Endothelial cell of umbilical vein (primary cell): ENCODE data around the gene NDUFAF2. TPM values are rescaled to one million over a fixed set of nuclear protein-coding genes. Genes with fewer than 3 reads are reported as not detected.

Experiments
- BruUV-seq: library from RNA; stranded (reverse); fragments of 400-500 nt; replicated peaks from 2 replicates; lab custom pipeline; 2021; lab: Mats Ljungman, UMichigan
- CTCF ChIA-PET: fragments of 300-600, 350-600 bp; sonication (Branson Sonifier 250); formaldehyde crosslinking; loops from one replicate; lab custom pipeline; 2021; ENCODE audit warnings: antibody characterized with exemption, inconsistent platforms; lab: Charles Lee
- POLR2A ChIA-PET: fragments of 300-600, 350-600 bp; sonication (Branson Sonifier 250); formaldehyde crosslinking; loops from one replicate; lab custom pipeline; 2021; ENCODE audit warnings: antibody characterized with exemption, inconsistent platforms; lab: Charles Lee
- DNase-seq: peaks from one replicate; pipeline ENCODE4 v3.0.0-alpha.2; 2011; ENCODE audit warnings: low read depth, low spot score
- FAIRE-seq: peaks from 2 replicates; lab custom pipeline; 2011; peaks lifted over from hg19 to GRCh38; lab: Jason Lieb, UNC
- H2AFZ ChIP-seq: 2 replicates; pipeline ENCODE4 v1.6.0; 2012; ENCODE audit warnings: low read depth, low read length, control low read depth, inconsistent platforms
- H3K27ac ChIP-seq: 2 replicates; pipeline ENCODE4 v1.5.1; 2011; ENCODE audit warnings: low read depth, mild to moderate bottlenecking, control low read depth, low read length, moderate library complexity; ENCODE audit not compliant: insufficient read depth
- H3K27me3 ChIP-seq, 2 experiments: 2 replicates each; pipeline versions ENCODE4 v1.6.0 to v1.6.1; 2011; ENCODE audit warnings: low read length in 2 of 2, mixed read lengths in 1 of 2; ENCODE audit not compliant: control insufficient read depth in 2 of 2, insufficient read depth in 2 of 2
- H3K36me3 ChIP-seq, 2 experiments: 2 replicates in 1 of 2; 3 replicates in 1 of 2; pipeline ENCODE4 v1.5.1; 2011; ENCODE audit warnings: low read length in 2 of 2, mild to moderate bottlenecking in 1 of 2, moderate library complexity in 1 of 2; ENCODE audit not compliant: control insufficient read depth in 2 of 2, insufficient read depth in 2 of 2; ENCODE audit errors: extremely low read depth in 1 of 2
- H3K4me1 ChIP-seq: 3 replicates; pipeline ENCODE4 v1.5.1; 2011; ENCODE audit warnings: mild to moderate bottlenecking, low read length; ENCODE audit not compliant: control insufficient read depth, insufficient read depth; ENCODE audit errors: extremely low read depth
- H3K4me2 ChIP-seq: 2 replicates; pipeline ENCODE4 v1.6.1; 2011; ENCODE audit warnings: low read length, control low read depth, mixed read lengths; ENCODE audit not compliant: insufficient read depth
- H3K4me3 ChIP-seq, 3 experiments: fragments of 200-600 bp in 1 of 3; sonication (generic), shearing (Covaris generic) in 1 of 3; replicated peaks in 1 of 3; 2 replicates each; pipeline ENCODE4 v1.5.1; 2011 to 2016; ENCODE audit warnings: control low read depth in 3 of 3, low read length in 3 of 3, mild to moderate bottlenecking in 2 of 3, inconsistent platforms in 1 of 3, low read depth in 1 of 3, moderate library complexity in 1 of 3; ENCODE audit not compliant: insufficient read depth in 1 of 3
- H3K79me2 ChIP-seq: 2 replicates; pipeline ENCODE4 v1.6.0; 2012; ENCODE audit warnings: low read length, inconsistent platforms; ENCODE audit not compliant: control insufficient read depth, insufficient read depth
- H3K9ac ChIP-seq: replicated peaks from 2 replicates; pipeline ENCODE3; 2011; ENCODE audit warnings: low read length, control low read depth; ENCODE audit not compliant: insufficient read depth; ENCODE audit errors: extremely low read depth
- H3K9me1 ChIP-seq: replicated peaks from 3 replicates; pipeline ENCODE4 v1.6.0; 2011; ENCODE audit warnings: mild to moderate bottlenecking, low read length; ENCODE audit not compliant: control insufficient read depth, insufficient read depth; ENCODE audit errors: extremely low read depth
- H3K9me3 ChIP-seq: replicated peaks from 2 replicates; pipeline ENCODE4 v1.5.1; 2012; ENCODE audit warnings: low read length, inconsistent platforms; ENCODE audit not compliant: control insufficient read depth, insufficient read depth
- H4K20me1 ChIP-seq: replicated peaks from 2 replicates; pipeline ENCODE3; 2011; ENCODE audit warnings: mild to moderate bottlenecking, low read length; ENCODE audit not compliant: control insufficient read depth, insufficient read depth; ENCODE audit errors: extremely low read depth
- CTCF ChIP-seq, 2 donors: IDR thresholded peaks; 1 replicate in 1 of 2; 2 replicates in 1 of 2; pipeline ENCODE4 v1.5.1; 2011; ENCODE audit warnings: low read length in 2 of 2, mild to moderate bottlenecking in 2 of 2, moderate library complexity in 2 of 2, control low read depth in 1 of 2, inconsistent platforms in 1 of 2, low read depth in 1 of 2; ENCODE audit not compliant: insufficient read depth in 1 of 2; ENCODE audit errors: extremely low read depth in 1 of 2
- EZH2 ChIP-seq: IDR thresholded peaks from 2 replicates; pipeline ENCODE4 v1.6.1; 2012; ENCODE audit warnings: borderline replicate concordance, low read depth, mild to moderate bottlenecking, moderate library complexity, low read length, inconsistent platforms; ENCODE audit not compliant: severe bottlenecking
- FOS ChIP-seq: IDR thresholded peaks from 2 replicates; pipeline ENCODE4 v1.6.1; 2011; ENCODE audit warnings: mild to moderate bottlenecking, low read length, moderate library complexity, borderline replicate concordance; ENCODE audit not compliant: insufficient read depth
- GATA2 ChIP-seq: IDR thresholded peaks from 2 replicates; pipeline ENCODE4 v1.7.0; 2011; ENCODE audit warnings: low read depth, mild to moderate bottlenecking, moderate library complexity, mixed read lengths, low read length; ENCODE audit not compliant: insufficient read length, insufficient read depth
- JUN ChIP-seq: IDR thresholded peaks from 2 replicates; pipeline ENCODE4 v1.6.1; 2011; ENCODE audit warnings: borderline replicate concordance, low read depth; ENCODE audit not compliant: insufficient read length, insufficient read depth
- MAX ChIP-seq: IDR thresholded peaks from 2 replicates; pipeline ENCODE4 v1.6.1; 2011; ENCODE audit not compliant: insufficient read depth, insufficient read length
- MYC ChIP-seq: IDR thresholded peaks from one replicate; pipeline ENCODE4 v1.6.1; 2011; ENCODE audit warnings: mild to moderate bottlenecking, low read depth, low read length
- POLR2A ChIP-seq: IDR thresholded peaks from 2 replicates; pipeline ENCODE4 v1.6.1; 2012; ENCODE audit warnings: low read depth, mild to moderate bottlenecking, control low read depth, low read length
- POLR2AphosphoS5 ChIP-seq: IDR thresholded peaks from 2 replicates; pipeline ENCODE4 v1.6.1; 2012; ENCODE audit warnings: low read depth, mild to moderate bottlenecking, control low read depth, low read length, moderate library complexity; ENCODE audit not compliant: insufficient read depth
- dilution Hi-C: fragments of 300-500 bp; cut with MboI; formaldehyde crosslinking; loops from one replicate; pipeline ENCODE4 v1.15.0; 2019; ENCODE audit warnings: low sequenced_read_pairs; ENCODE audit not compliant: extremely low pct_ligation_motif_present
- intact Hi-C: fragments of 100-400 bp; cut with micrococcal nuclease; formaldehyde crosslinking; loops from one replicate; pipeline ENCODE4 v1.10.0; 2022
- polyA plus RNA-seq, 4 experiments: library from polyadenylated mRNA; depleted of rRNA in 3 of 4; stranded (reverse) in 3 of 4; unstranded in 1 of 4; fragments of >200 nt; gene quantifications; 2 replicates each; pipeline versions ENCODE4 v1.2.1 to v1.2.3, GENCODE V29; 2011 to 2012; ENCODE audit warnings: missing spikeins in 1 of 4
- total RNA-seq: library from RNA; stranded (reverse); gene quantifications from 2 replicates; pipeline ENCODE4 v1.2.3, GENCODE V29; 2021

NDUFAF2 gene
- total and polyA plus RNA-seq, 2 donors (not counting 3 experiments of a cell fraction or from before 2014, with no cell fraction given) = 10.7 to 39.9 TPM

- Histone ChIP-seq H4K20me1 (no peaks in the 10 kb centered on the region), H3K36me3 (no peaks in the 10 kb centered on the region), H3K9me1 (no peaks in the 10 kb centered on the region), H3K27me3 (no peaks in the 10 kb centered on the region), H3K4me2 (no peak overlapping the region), H3K27ac (no peak overlapping the region), H3K4me3 (no peak overlapping the region), H3K4me1 (no peaks in the 10 kb centered on the region), H3K9me3 (peaks cover 2% of the 10 kb centered on the region), H2AFZ (no peak overlapping the region), H3K79me2 (peaks cover 38% of the 10 kb centered on the region), H3K9ac (no peak overlapping the region)
- no peak for TF ChIP-seq MYC
- no peak for TF ChIP-seq FOS
- no peak for TF ChIP-seq GATA2
- TF ChIP-seq EZH2 = no peak
- no peak for TF ChIP-seq JUN
- TF ChIP-seq POLR2A = no peak
- TF ChIP-seq MAX = no peak
- TF ChIP-seq POLR2AphosphoS5 = no peak
- no peak for TF ChIP-seq CTCF (IDR thresholded peaks at IDR 0.05; ENCODE audit: extremely low read depth in 1 of 2, insufficient read depth in 1 of 2, low read depth in 1 of 2, low read length in 2 of 2)
- intact Hi-C loops (loop anchor here (2.0 to 10.0 kb wide), 4 partner anchors 97 to 1185 kb away; partner anchors contain the start of gene SMIM15), dilution Hi-C loops (no loop called here)
- ChIA-PET POLR2A (no interaction called here), CTCF (interaction anchor here (0.7 to 3.9 kb wide), 20 partner anchors 9 to 1186 kb away, joined by 3 to 43 read pairs (median 6); partner anchors contain the start of genes ERCC8, NDUFAF2, SMIM15 and ZSWIM6)
- BruUV-seq = no TSS peak
- DNase-seq = no peak
- FAIRE-seq = no peak
These were observed 13.1 kb downstream of the NDUFAF2 start for GRCh38 chr5:60958088-60958487.
